Cardiac fibroblast (primary cell): ENCODE measurements around the gene PSMB7.
A peak's percentile ranks its signal among the peaks of the same experiment; 100 is the strongest.

Source experiments
- DNase-seq, 2 donors: peaks; one replicate each; pipeline versions ENCODE4 v3.0.0 to v3.0.0-alpha.2; 2010; ENCODE audit warnings: low read depth in 2 of 2
- H3K4me3 ChIP-seq, 2 donors: replicated peaks in 1 of 2; 1 replicate in 1 of 2; 2 replicates in 1 of 2; pipeline ENCODE4 v1.5.1; 2011; ENCODE audit warnings: low read depth in 2 of 2, low read length in 2 of 2, mild to moderate bottlenecking in 2 of 2, moderate library complexity in 1 of 2
- CTCF ChIP-seq: IDR thresholded peaks from one replicate; pipeline ENCODE4 v1.5.1; 2011; ENCODE audit warnings: low read depth, mild to moderate bottlenecking, low read length, inconsistent platforms

Gene PSMB7

GRCh38 chr9:124384846-124385245 lies 30.4 kb downstream of the PSMB7 start:
- H3K4me3 ChIP-seq, result no peak overlapping the region
- no peak for DNase-seq
- no peak for TF ChIP-seq CTCF

GRCh38 chr9:124384210-124384609 lies 31.0 kb downstream of the PSMB7 start:
- no peak overlapping the region for H3K4me3 ChIP-seq
- DNase-seq, result no peak
- no peak for TF ChIP-seq CTCF

GRCh38 chr9:124381170-124381945 lies 33.9 kb downstream of the PSMB7 start:
- no peak for TF ChIP-seq CTCF
- peak; percentile 46 for DNase-seq
- H3K4me3 ChIP-seq, result no peak overlapping the region

GRCh38 chr9:124377551-124378406 lies 37.5 kb downstream of the PSMB7 start:
- no peak for TF ChIP-seq CTCF
- DNase-seq, result no peak
- H3K4me3 ChIP-seq, result no peak overlapping the region

- TF ChIP-seq CTCF, result no peak
- no peak for DNase-seq
- H3K4me3 ChIP-seq, result no peak overlapping the region
Measured at GRCh38 chr9:124376329-124376728, 38.9 kb downstream of the PSMB7 start.

GRCh38 chr9:124375726-124376125 lies 39.5 kb downstream of the PSMB7 start:
- DNase-seq, result no peak
- no peak overlapping the region for H3K4me3 ChIP-seq
- TF ChIP-seq CTCF, result no peak
